ENCODE data around the gene WRAP73. TPM values are rescaled to one million over a fixed set of nuclear protein-coding genes. Genes with fewer than 3 reads are reported as not detected.
A peak's percentile ranks its signal among the peaks of the same experiment; 100 is the strongest.

WRAP73 gene
- total and polyA plus RNA-seq, 12 donors: 7.5 to 16.5 (median 10.3) TPM

DNA sequence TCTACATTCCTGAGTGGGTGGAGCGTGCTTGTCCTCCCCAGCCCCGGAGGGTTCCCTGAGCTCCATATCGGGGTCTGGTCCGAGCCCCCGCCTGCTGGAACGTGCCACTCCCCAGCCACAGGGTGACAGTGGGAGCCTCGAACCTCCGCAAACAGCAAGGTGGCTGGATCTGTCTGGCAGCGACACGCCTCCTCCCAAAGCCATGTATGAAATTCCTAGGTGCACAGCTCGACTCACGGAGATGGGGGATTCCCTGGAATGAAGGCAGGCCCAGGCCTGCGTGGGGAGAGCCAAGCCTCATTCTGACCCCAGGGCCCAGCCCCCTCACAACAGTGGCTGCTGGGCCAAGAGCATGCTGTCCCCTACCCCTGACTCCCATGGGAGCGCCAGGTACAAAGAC lies 35.3 kb upstream of the WRAP73 start:
- intact Hi-C loops (cut with DNase I): no loop called here
- H3K4me3 ChIP-seq: no peak overlapping the region
- peaks cover 0 to 35% (median 23%) of the 10 kb centered on the region in 7 donors for H3K27me3 ChIP-seq
- DNase-seq (no peak), ATAC-seq (no peak)
- peaks cover 0 to 10% (median 0%) of the 10 kb centered on the region in 9 donors for H3K4me1 ChIP-seq
- TF ChIP-seq, protein P1, sequence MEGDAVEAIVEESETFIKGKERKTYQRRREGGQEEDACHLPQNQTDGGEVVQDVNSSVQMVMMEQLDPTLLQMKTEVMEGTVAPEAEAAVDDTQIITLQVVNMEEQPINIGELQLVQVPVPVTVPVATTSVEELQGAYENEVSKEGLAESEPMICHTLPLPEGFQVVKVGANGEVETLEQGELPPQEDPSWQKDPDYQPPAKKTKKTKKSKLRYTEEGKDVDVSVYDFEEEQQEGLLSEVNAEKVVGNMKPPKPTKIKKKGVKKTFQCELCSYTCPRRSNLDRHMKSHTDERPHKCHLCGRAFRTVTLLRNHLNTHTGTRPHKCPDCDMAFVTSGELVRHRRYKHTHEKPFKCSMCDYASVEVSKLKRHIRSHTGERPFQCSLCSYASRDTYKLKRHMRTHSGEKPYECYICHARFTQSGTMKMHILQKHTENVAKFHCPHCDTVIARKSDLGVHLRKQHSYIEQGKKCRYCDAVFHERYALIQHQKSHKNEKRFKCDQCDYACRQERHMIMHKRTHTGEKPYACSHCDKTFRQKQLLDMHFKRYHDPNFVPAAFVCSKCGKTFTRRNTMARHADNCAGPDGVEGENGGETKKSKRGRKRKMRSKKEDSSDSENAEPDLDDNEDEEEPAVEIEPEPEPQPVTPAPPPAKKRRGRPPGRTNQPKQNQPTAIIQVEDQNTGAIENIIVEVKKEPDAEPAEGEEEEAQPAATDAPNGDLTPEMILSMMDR (IDR thresholded peaks at IDR 0.05): no peak
- no peak overlapping the region for H3K27ac ChIP-seq
- 84 to 87% methylated on average over 14 of the region's 14 CpGs for WGBS, 2 donors
- H3K9me3 ChIP-seq: no peaks in the 10 kb centered on the region
- no peaks in the 10 kb centered on the region for H3K36me3 ChIP-seq

DNA sequence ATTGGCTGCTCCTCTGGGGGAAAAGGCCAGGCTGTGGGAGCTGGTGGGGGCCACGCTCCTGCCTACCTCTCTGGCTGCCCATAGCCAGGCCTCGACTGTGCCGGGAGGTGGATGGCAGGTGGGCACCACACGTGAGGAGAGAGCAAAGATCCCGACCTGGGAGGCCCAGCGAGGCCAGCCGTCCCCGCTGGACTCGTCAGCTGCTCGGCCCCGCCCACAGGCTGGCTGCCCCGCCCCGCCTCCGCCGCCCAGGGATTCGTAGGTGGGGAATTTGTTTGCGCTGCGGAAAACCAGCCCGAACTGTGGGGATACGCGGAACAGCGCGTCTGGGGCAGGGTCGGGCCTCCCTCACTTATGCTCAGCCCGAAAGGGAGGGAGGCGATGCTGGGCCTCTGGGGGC lies 34.1 kb upstream of the WRAP73 start:
- Histone ChIP-seq H3K4me3 (no peak overlapping the region), H3K27ac (no peak overlapping the region), H3K27me3 (peaks cover 0 to 26% (median 16%) of the 10 kb centered on the region in 7 donors), H3K9me3 (no peaks in the 10 kb centered on the region), H3K4me1 (peaks cover 0 to 9% (median 0%) of the 10 kb centered on the region in 9 donors), H3K36me3 (no peaks in the 10 kb centered on the region)
- ATAC-seq (no peak), DNase-seq (no peak)
- intact Hi-C loops (cut with DNase I): no loop called here
- WGBS, 2 donors: 13 to 28% methylated on average over 26 of the region's 26 CpGs
- TF ChIP-seq, protein P1 (IDR thresholded peaks at IDR 0.05): no peak

DNA sequence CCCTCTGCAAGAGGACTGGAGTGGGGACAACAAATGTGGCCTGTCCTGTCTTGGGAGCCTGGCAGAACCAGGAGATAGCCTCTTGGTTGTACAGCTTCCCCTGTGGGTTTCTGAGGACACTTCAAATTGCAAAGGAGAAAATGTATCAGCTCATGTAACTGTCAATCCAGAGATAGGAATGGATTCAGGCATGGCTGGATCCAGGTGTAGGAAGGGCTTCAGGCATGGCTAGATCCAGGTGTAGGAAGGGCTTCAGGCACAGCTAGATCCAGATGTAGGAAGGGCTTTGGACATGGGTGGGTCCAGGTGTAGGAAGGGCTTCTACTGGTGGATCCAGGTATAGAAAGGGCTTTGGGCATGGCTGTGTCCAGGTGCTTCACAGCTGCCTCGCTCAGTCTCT lies 33.3 kb upstream of the WRAP73 start:
- no peaks in the 10 kb centered on the region for H3K9me3 ChIP-seq
- TF ChIP-seq, protein P1 (IDR thresholded peaks at IDR 0.05): no peak
- peaks cover 0 to 10% (median 0%) of the 10 kb centered on the region in 9 donors for H3K4me1 ChIP-seq
- intact Hi-C loops (cut with DNase I): no loop called here
- no peak for DNase-seq
- no peak overlapping the region for H3K4me3 ChIP-seq
- no peaks in the 10 kb centered on the region for H3K36me3 ChIP-seq
- H3K27me3 ChIP-seq: peaks cover 0 to 26% (median 14%) of the 10 kb centered on the region in 7 donors
- no peak overlapping the region for H3K27ac ChIP-seq
- WGBS, 2 donors: 94 to 97% methylated on average over 1 of the region's 1 CpG
- no peak for ATAC-seq

DNA sequence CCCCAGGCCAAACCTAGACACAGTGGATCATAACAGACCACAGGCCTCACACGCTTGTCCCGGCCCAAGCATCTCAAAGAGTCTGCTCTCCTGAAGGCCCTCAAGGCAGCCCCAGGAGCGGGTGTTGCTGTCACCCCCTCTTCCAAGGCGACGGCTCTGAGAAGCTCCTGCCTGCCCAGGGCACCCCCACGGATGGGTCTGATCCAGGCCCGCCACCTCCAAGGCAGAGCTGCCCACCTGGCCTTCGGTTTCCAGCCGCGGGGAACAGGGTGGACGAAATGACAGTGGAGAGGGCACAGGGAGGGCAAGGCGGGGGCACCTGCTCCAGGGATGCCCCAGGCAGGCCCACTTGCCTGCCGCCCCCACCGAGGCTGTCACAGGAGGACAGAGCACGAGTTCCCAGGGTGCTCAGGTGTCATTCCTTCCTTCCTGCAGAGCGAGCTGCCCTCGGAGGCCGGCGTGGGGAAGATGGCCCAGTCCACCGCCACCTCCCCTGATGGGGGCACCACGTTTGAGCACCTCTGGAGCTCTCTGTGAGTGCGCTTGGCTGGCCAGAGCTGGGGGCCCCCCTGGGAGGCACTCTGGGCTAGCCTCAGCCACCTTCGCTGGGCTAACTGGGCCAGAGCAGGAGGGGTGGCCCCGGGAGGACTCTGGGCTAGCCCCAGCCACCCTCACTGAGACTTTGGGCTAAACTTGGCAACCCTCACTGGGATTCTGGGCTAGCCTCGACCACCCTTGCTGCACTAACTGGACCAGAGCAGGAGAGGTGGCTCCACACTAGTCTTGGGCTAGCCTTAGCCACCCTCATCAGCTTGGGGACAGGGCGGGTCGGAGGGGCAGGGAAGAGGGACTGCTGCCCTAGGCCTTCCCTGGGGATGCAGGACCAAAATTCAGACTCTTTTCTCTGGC lies 32.2 kb upstream of the WRAP73 start:
- TF ChIP-seq, protein P1 (IDR thresholded peaks at IDR 0.05): no peak
- intact Hi-C loops (cut with DNase I): no loop called here
- ATAC-seq: peak in 1 of 8 donors; percentile 18
- H3K36me3 ChIP-seq: no peaks in the 10 kb centered on the region
- H3K4me3 ChIP-seq: no peak overlapping the region
- H3K4me1 ChIP-seq: peaks cover 0 to 18% (median 0%) of the 10 kb centered on the region in 9 donors
- H3K27ac ChIP-seq: no peak overlapping the region
- no peak for DNase-seq
- WGBS, 2 donors: 86 to 93% methylated on average over 26 to 27 of the region's 27 CpGs
- no peaks in the 10 kb centered on the region for H3K9me3 ChIP-seq
- H3K27me3 ChIP-seq: peaks cover 0 to 26% (median 14%) of the 10 kb centered on the region in 7 donors
